ENCODE results near the gene CGNL1.

DNA sequence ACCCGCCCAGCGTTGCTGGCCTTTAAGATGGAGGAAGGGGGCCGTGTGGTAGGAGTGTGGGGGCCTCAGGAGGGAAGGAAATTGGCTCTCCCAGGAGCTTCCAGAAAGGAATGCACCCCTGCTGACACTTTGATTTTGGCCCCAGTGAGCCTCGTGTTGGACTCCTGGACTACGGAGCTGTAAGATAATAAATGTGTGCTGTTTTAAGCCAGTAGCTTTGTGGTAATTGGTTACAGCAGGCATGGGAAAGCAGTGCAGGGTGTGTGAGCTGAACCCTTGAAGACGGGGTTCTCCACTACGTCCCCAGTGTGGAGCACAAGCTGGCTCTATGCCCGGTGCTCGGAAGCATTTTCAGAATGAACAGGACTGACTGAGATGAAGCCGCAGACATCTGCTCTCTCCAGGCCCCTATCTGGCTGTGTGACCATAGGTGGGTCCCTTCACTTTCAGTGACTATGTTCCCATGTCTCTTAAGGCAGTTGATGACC lies 22.9 kb upstream of the CGNL1 start:
- TF ChIP-seq CTCF (IDR thresholded peaks at IDR 0.05) (no peak), POLR2A (IDR thresholded peaks at IDR 0.05) (peak in 1 of 2 donors; percentile 26)
